Left lung (tissue), 10 donors: ENCODE measurements around the gene ZBTB20. TPM values are rescaled to one million over a fixed set of nuclear protein-coding genes. Genes with fewer than 3 reads are reported as not detected.

Source experiments
- ATAC-seq: fragments of 200-7000 bp; cut with Tn5 transposase; one replicate; pipeline ENCODE4 v1.9.1; 2020; ENCODE audit warnings: moderate library complexity
- DNase-seq, 4 donors: peaks; one replicate each; pipeline ENCODE4 v3.0.0-alpha.2; 2013 to 2020
- H3K27ac ChIP-seq, 2 donors: fragments of 200-600 bp; sonication (generic) in 1 of 2; one replicate each; pipeline versions ENCODE4 v1.5.0 to v1.8.0; 2020 to 2021
- H3K27me3 ChIP-seq, 2 donors: fragments of 200-600 bp; sonication (generic) in 1 of 2; one replicate each; pipeline versions ENCODE4 v1.5.0 to v1.8.0; 2020 to 2021
- H3K36me3 ChIP-seq, 2 donors: fragments of 200-600 bp; sonication (generic) in 1 of 2; one replicate each; pipeline versions ENCODE4 v1.5.0 to v1.8.0; 2020 to 2021
- H3K4me1 ChIP-seq, 2 donors: fragments of 200-600 bp; one replicate each; pipeline ENCODE4 v1.8.0; 2021
- H3K4me3 ChIP-seq, 2 donors: fragments of 200-600 bp; sonication (generic) in 1 of 2; one replicate each; pipeline versions ENCODE4 v1.5.0 to v1.8.0; 2020 to 2021; ENCODE audit warnings: mild to moderate bottlenecking in 1 of 2
- H3K9me3 ChIP-seq, 2 donors: fragments of 200-600 bp; sonication (generic) in 1 of 2; one replicate each; pipeline versions ENCODE4 v1.5.0 to v1.8.0; 2020 to 2021
- CTCF ChIP-seq, 2 donors: fragments of 200-600 bp; sonication (generic) in 1 of 2; IDR thresholded peaks; one replicate each; pipeline versions ENCODE4 v1.5.0 to v1.8.0; 2021; ENCODE audit warnings: antibody characterized with exemption in 2 of 2
- intact Hi-C, 2 donors: fragments of 100-400 bp; cut with DNase I; formaldehyde crosslinking; loops; one replicate each; pipeline versions ENCODE4 v1.11.2 to v1.14.2; 2022
- polyA plus RNA-seq, 6 donors: library from polyadenylated mRNA; unstranded; fragments of 120-200 nt; gene quantifications; one replicate each; pipeline ENCODE4 v1.2.1, GENCODE V29; 2013; ENCODE audit not compliant: insufficient read length in 6 of 6
- total RNA-seq, 2 donors: library from RNA; stranded (reverse); fragmentation: NEBNext Ultra II Directional; extraction: Animal tissue kit (Norgen Biotek cat#: 25700); gene quantifications; one replicate each; pipeline ENCODE4 v1.2.1, GENCODE V29; 2021
- donor health status: DM: no; HTN: yes; CAD: no.
- donor health status: DM: no; HTN: no; CAD: no.

Gene ZBTB20
- total and polyA plus RNA-seq, 8 donors, result 1.1 to 63.5 (median 6.0) TPM

GRCh38 chr3:115156046-115156654, 9.1 kb upstream of the ZBTB20 start:
- Histone ChIP-seq H3K27me3 (no peaks in the 10 kb centered on the region), H3K36me3 (no peaks in the 10 kb centered on the region), H3K27ac (no peak overlapping the region), H3K9me3 (no peaks in the 10 kb centered on the region), H3K4me1 (no peaks in the 10 kb centered on the region), H3K4me3 (no peak overlapping the region)
- DNase-seq (no peak), ATAC-seq (no peak)
- TF ChIP-seq CTCF (IDR thresholded peaks at IDR 0.05), result no peak
- intact Hi-C loops, result no loop called here

- Histone ChIP-seq H3K27ac (no peak overlapping the region), H3K27me3 (no peaks in the 10 kb centered on the region), H3K9me3 (no peaks in the 10 kb centered on the region), H3K4me3 (no peak overlapping the region), H3K4me1 (no peaks in the 10 kb centered on the region), H3K36me3 (no peaks in the 10 kb centered on the region)
- TF ChIP-seq CTCF (IDR thresholded peaks at IDR 0.05), result no peak
- no peak for DNase-seq
- no peak for ATAC-seq
- intact Hi-C loops, result no loop called here
Measured at GRCh38 chr3:115154611-115155010, 7.5 kb upstream of the ZBTB20 start.

GRCh38 chr3:115151921-115152320, 4.8 kb upstream of the ZBTB20 start:
- DNase-seq (no peak), ATAC-seq (no peak)
- no peak for TF ChIP-seq CTCF (IDR thresholded peaks at IDR 0.05)
- intact Hi-C loops, result no loop called here
- Histone ChIP-seq H3K27ac (no peak overlapping the region), H3K36me3 (no peaks in the 10 kb centered on the region), H3K27me3 (no peaks in the 10 kb centered on the region), H3K9me3 (no peaks in the 10 kb centered on the region), H3K4me3 (no peak overlapping the region), H3K4me1 (peaks cover 0 to 8% of the 10 kb centered on the region in 2 donors)

GRCh38 chr3:115148142-115148790, 1.2 kb upstream of the ZBTB20 start:
- ATAC-seq (no peak), DNase-seq (peak in 2 of 4 donors; percentile 13 to 15)
- intact Hi-C loops, result loop anchor here in 1 of 2 donors (10.0 kb wide), 1 partner anchor 53 kb away; no protein-coding TSS in a partner anchor

More at GRCh38 chr3:115148142-115148790, 1.2 kb upstream of the ZBTB20 start:
- Histone ChIP-seq H3K4me3 (peak overlapping the region; percentile 77 to 83), H3K27me3 (no peaks in the 10 kb centered on the region), H3K36me3 (no peaks in the 10 kb centered on the region), H3K4me1 (peaks cover 0 to 15% of the 10 kb centered on the region in 2 donors), H3K27ac (peak overlapping the region; percentile 97), H3K9me3 (no peaks in the 10 kb centered on the region)
- TF ChIP-seq CTCF (IDR thresholded peaks at IDR 0.05), result no peak
